Liver (tissue), 9 donors: ENCODE data around the gene MAP3K5. TPM values are rescaled to one million over a fixed set of nuclear protein-coding genes. Genes with fewer than 3 reads are reported as not detected.

Experiments used
- DNase-seq: peaks from one replicate; pipeline ENCODE4 v3.0.0-alpha.2; 2017; ENCODE audit warnings: low spot score
- H3K27ac ChIP-seq, 2 donors: one replicate each; pipeline ENCODE4 v1.7.0; 2013; ENCODE audit warnings: inconsistent platforms in 2 of 2, low read length in 2 of 2, control low read depth in 1 of 2, low read depth in 1 of 2, mild to moderate bottlenecking in 1 of 2
- H3K27me3 ChIP-seq, 4 donors: one replicate each; pipeline versions ENCODE4 v1.6.1 to v1.7.0; 2013; ENCODE audit warnings: low read length in 3 of 4, inconsistent platforms in 1 of 4, mild to moderate bottlenecking in 1 of 4, moderate library complexity in 1 of 4; ENCODE audit not compliant: control insufficient read depth in 4 of 4, insufficient read depth in 4 of 4
- H3K36me3 ChIP-seq, 4 donors: one replicate each; pipeline versions ENCODE4 v1.6.1 to v1.7.0; 2013; ENCODE audit warnings: low read length in 3 of 4, mild to moderate bottlenecking in 3 of 4, low read depth in 1 of 4, moderate library complexity in 1 of 4; ENCODE audit not compliant: control insufficient read depth in 4 of 4, insufficient read depth in 3 of 4
- H3K4me1 ChIP-seq, 4 donors: one replicate each; pipeline versions ENCODE4 v1.6.1 to v1.7.0; 2013; ENCODE audit warnings: low read length in 3 of 4, mild to moderate bottlenecking in 3 of 4, moderate library complexity in 1 of 4; ENCODE audit not compliant: control insufficient read depth in 4 of 4, insufficient read depth in 4 of 4
- H3K4me3 ChIP-seq, 3 donors: one replicate each; pipeline versions ENCODE4 v1.6.1 to v1.7.0; 2013; ENCODE audit warnings: low read length in 3 of 3, control low read depth in 1 of 3, low read depth in 1 of 3, mild to moderate bottlenecking in 1 of 3
- H3K9ac ChIP-seq, 2 donors: one replicate each; pipeline ENCODE4 v1.7.0; 2013; ENCODE audit warnings: low read length in 2 of 2, mild to moderate bottlenecking in 2 of 2, moderate library complexity in 2 of 2, control low read depth in 1 of 2, low read depth in 1 of 2
- H3K9me3 ChIP-seq, 4 donors: one replicate each; pipeline versions ENCODE4 v1.6.1 to v1.7.0; 2013; ENCODE audit warnings: low read length in 3 of 4; ENCODE audit not compliant: control insufficient read depth in 4 of 4
- EGR1 ChIP-seq, 2 donors: IDR thresholded peaks; 2 replicates each; pipeline ENCODE4 v1.6.1; 2016 to 2018; ENCODE audit warnings: antibody characterized with exemption in 2 of 2, low read depth in 2 of 2
- FOXA1 ChIP-seq: IDR thresholded peaks from 2 replicates; pipeline ENCODE4 v1.6.1; 2016; ENCODE audit warnings: antibody characterized with exemption
- FOXA2 ChIP-seq: IDR thresholded peaks from 2 replicates; pipeline ENCODE4 v1.6.1; 2016; ENCODE audit warnings: antibody characterized with exemption
- GABPA ChIP-seq, 2 donors: IDR thresholded peaks in 1 of 2; conservative IDR thresholded peaks in 1 of 2; 2 replicates each; pipeline ENCODE4 v1.6.1; 2016; ENCODE audit warnings: antibody characterized with exemption in 2 of 2, mild to moderate bottlenecking in 1 of 2, moderate library complexity in 1 of 2
- HNF4A ChIP-seq, 2 donors: conservative IDR thresholded peaks; 2 replicates each; pipeline ENCODE4 v1.6.1; 2016; ENCODE audit warnings: antibody characterized with exemption in 2 of 2, mild to moderate bottlenecking in 2 of 2
- HNF4G ChIP-seq: IDR thresholded peaks from 2 replicates; pipeline ENCODE4 v1.6.1; 2016; ENCODE audit warnings: antibody characterized with exemption
- JUND ChIP-seq, 2 donors: IDR thresholded peaks; 2 replicates each; pipeline ENCODE4 v1.6.1; 2016; ENCODE audit warnings: antibody characterized with exemption in 2 of 2
- RAD21 ChIP-seq, 2 donors: IDR thresholded peaks; 2 replicates each; pipeline ENCODE4 v1.6.1; 2016; ENCODE audit warnings: antibody characterized with exemption in 2 of 2, mild to moderate bottlenecking in 2 of 2
- REST ChIP-seq: IDR thresholded peaks from 2 replicates; pipeline ENCODE4 v1.6.1; 2016; ENCODE audit warnings: antibody characterized with exemption, mild to moderate bottlenecking
- RXRA ChIP-seq, 2 donors: IDR thresholded peaks; 2 replicates each; pipeline ENCODE4 v1.6.1; 2017 to 2018; ENCODE audit warnings: antibody characterized with exemption in 2 of 2, mild to moderate bottlenecking in 1 of 2
- YY1 ChIP-seq: IDR thresholded peaks from 2 replicates; pipeline ENCODE4 v1.6.1; 2016; ENCODE audit warnings: antibody characterized with exemption, mild to moderate bottlenecking
- WGBS: extraction: QIAGEN DNeasy Blood & Tissue Kit; methylation state at CpG from one replicate; pipeline ENCODE4 v1.1.7; 2013; 5-methylcytosine and 5-hydroxymethylcytosine counted together
- polyA plus RNA-seq, 2 donors: library from polyadenylated mRNA; stranded (reverse) in 1 of 2; unstranded in 1 of 2; fragments of 200-250 nt in 1 of 2; fragments of >200 nt in 1 of 2; fragmentation: Nextera tagmentation in 1 of 2; extraction: Ambion mirVana in 1 of 2; gene quantifications; one replicate each; pipeline versions ENCODE4 v1.2.1 to v1.2.3, GENCODE V29; 2013 to 2015
- total RNA-seq, 2 donors: library from RNA; depleted of rRNA; stranded (reverse); fragments of >200 nt; gene quantifications; one replicate each; pipeline ENCODE4 v1.2.3, GENCODE V29; 2014
- TF ChIP-seq, protein P1 (sequence below): IDR thresholded peaks from 2 replicates; pipeline ENCODE4 v1.6.1; 2016; ENCODE audit warnings: antibody characterized with exemption
- TF ChIP-seq, protein P2 (sequence below): IDR thresholded peaks from 2 replicates; pipeline ENCODE4 v1.6.1; 2016; ENCODE audit warnings: antibody characterized with exemption
- donor health status: healthy.
- donor health status: healthy.
- donor health status: healthy.
- donor health status: healthy.
- donor health status: healthy.

MAP3K5 gene
- total and polyA plus RNA-seq, 4 donors: 2.9 to 18.0 (median 5.5) TPM

GRCh38 chr6:136528477-136528876 is 263.8 kb downstream of the MAP3K5 start:
- Histone ChIP-seq H3K27me3 (no peaks in the 10 kb centered on the region), H3K4me1 (peaks cover 0 to 10% (median 4%) of the 10 kb centered on the region in 4 donors), H3K9ac (no peak overlapping the region), H3K4me3 (no peak overlapping the region), H3K9me3 (no peaks in the 10 kb centered on the region), H3K27ac (no peak overlapping the region), H3K36me3 (no peaks in the 10 kb centered on the region)
- TF ChIP-seq JUND (IDR thresholded peaks at IDR 0.05) (no peak), FOXA2 (no peak), FOXA1 (no peak), HNF4A (conservative IDR thresholded peaks at IDR 0.05) (no peak), RXRA (IDR thresholded peaks at IDR 0.05) (no peak), HNF4G (no peak), YY1 (no peak)
- TF ChIP-seq, protein P1, sequence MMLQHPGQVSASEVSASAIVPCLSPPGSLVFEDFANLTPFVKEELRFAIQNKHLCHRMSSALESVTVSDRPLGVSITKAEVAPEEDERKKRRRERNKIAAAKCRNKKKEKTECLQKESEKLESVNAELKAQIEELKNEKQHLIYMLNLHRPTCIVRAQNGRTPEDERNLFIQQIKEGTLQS: no peak
- TF ChIP-seq, protein P2, sequence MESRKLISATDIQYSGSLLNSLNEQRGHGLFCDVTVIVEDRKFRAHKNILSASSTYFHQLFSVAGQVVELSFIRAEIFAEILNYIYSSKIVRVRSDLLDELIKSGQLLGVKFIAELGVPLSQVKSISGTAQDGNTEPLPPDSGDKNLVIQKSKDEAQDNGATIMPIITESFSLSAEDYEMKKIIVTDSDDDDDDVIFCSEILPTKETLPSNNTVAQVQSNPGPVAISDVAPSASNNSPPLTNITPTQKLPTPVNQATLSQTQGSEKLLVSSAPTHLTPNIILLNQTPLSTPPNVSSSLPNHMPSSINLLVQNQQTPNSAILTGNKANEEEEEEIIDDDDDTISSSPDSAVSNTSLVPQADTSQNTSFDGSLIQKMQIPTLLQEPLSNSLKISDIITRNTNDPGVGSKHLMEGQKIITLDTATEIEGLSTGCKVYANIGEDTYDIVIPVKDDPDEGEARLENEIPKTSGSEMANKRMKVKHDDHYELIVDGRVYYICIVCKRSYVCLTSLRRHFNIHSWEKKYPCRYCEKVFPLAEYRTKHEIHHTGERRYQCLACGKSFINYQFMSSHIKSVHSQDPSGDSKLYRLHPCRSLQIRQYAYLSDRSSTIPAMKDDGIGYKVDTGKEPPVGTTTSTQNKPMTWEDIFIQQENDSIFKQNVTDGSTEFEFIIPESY: no peak
- WGBS: 76% methylated on average over 1 of the region's 1 CpG
- no peak for DNase-seq

DNA sequence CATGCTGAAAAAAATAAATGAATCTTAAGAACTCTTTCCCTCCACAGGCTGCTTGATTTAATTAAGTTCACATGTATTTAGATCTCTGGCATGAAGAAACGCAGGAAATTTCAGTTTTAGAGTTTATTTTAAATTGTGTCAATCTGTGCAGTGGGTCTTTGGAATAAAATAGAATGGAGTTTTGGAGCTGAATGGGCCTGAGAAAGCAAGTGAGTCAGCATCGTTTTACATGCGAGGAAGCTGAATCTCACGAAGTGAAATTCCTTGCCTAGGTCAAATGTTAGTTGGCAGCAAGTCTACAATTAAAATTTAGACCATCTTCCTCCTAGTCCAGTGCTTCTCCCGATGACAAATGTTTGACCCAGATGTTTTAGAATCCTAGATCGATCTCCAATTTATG is 264.4 kb downstream of the MAP3K5 start:
- no peaks in the 10 kb centered on the region for H3K36me3 ChIP-seq
- DNase-seq: no peak
- H3K9ac ChIP-seq: no peak overlapping the region
- no peak for TF ChIP-seq GABPA (IDR thresholded peaks at IDR 0.05 in 1 of 2, conservative IDR thresholded peaks at IDR 0.05 in 1 of 2)
- no peak for TF ChIP-seq REST
- TF ChIP-seq, protein P2: no peak
- no peak for TF ChIP-seq RAD21 (IDR thresholded peaks at IDR 0.05)
- no peak for TF ChIP-seq RXRA (IDR thresholded peaks at IDR 0.05)
- no peak for TF ChIP-seq EGR1 (IDR thresholded peaks at IDR 0.05; ENCODE audit: low read depth in 2 of 2)
- TF ChIP-seq, protein P1: no peak
- TF ChIP-seq HNF4A (conservative IDR thresholded peaks at IDR 0.05): no peak
- 67% methylated on average over 6 of the region's 6 CpGs for WGBS
- H3K27ac ChIP-seq: no peak overlapping the region
- no peaks in the 10 kb centered on the region for H3K9me3 ChIP-seq
- H3K27me3 ChIP-seq: no peaks in the 10 kb centered on the region
- H3K4me3 ChIP-seq: no peak overlapping the region
- H3K4me1 ChIP-seq: peaks cover 0 to 10% (median 4%) of the 10 kb centered on the region in 4 donors
